ENCODE measurements around the gene OLFML1. TPM values are rescaled to one million over a fixed set of nuclear protein-coding genes. Genes with fewer than 3 reads are reported as not detected.

The OLFML1 gene
- total RNA-seq, 1 experiment from 2014 or later, result not detected

DNA sequence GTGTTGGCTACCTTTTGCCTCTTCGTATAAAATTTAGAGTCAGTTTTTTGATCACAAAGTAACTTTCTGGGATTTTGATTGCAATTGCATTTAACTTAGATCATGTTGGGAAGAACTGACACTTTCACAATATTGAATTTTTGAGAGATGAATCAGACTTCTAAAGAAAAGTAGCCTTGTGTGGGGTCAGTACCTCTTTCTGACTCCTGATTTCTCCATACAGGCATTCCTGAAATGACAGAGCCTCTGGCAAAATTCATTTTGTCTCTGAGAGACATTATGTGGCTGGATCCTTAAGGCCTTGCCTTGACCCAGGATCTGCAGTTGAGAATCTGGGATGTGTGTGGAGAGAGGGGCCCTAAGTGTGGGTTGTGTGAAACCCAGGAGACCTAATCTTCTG is 66.3 kb downstream of the OLFML1 start:
- TF ChIP-seq, protein P1, sequence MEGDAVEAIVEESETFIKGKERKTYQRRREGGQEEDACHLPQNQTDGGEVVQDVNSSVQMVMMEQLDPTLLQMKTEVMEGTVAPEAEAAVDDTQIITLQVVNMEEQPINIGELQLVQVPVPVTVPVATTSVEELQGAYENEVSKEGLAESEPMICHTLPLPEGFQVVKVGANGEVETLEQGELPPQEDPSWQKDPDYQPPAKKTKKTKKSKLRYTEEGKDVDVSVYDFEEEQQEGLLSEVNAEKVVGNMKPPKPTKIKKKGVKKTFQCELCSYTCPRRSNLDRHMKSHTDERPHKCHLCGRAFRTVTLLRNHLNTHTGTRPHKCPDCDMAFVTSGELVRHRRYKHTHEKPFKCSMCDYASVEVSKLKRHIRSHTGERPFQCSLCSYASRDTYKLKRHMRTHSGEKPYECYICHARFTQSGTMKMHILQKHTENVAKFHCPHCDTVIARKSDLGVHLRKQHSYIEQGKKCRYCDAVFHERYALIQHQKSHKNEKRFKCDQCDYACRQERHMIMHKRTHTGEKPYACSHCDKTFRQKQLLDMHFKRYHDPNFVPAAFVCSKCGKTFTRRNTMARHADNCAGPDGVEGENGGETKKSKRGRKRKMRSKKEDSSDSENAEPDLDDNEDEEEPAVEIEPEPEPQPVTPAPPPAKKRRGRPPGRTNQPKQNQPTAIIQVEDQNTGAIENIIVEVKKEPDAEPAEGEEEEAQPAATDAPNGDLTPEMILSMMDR (conservative IDR thresholded peaks at IDR 0.05), result no peak
- H3K4me1 Mint-ChIP-seq, result peaks cover 21 to 28% of the 10 kb centered on the region in 2 experiments
- Histone ChIP-seq H3K56ac (ENCODE audit: insufficient read length, low read depth, low read length) (no peak overlapping the region), H2AK5ac (ENCODE audit: insufficient read length, low read length) (no peak overlapping the region), H3K79me1 (ENCODE audit: insufficient read depth, low read depth, low read length, poor library complexity, severe bottlenecking) (no peaks in the 10 kb centered on the region), H3K27ac (ENCODE audit: insufficient read length, low read depth, low read length) (no peak overlapping the region), H2BK15ac (ENCODE audit: low read depth, low read length) (no peak overlapping the region), H3T11ph (ENCODE audit: low read length) (no peak overlapping the region), H2BK120ac (ENCODE audit: low read depth, low read length, poor library complexity, severe bottlenecking) (no peak overlapping the region), H3K9me3 (ENCODE audit: control insufficient read depth, low read depth, low read length) (no peaks in the 10 kb centered on the region), H4K91ac (ENCODE audit: insufficient read length, low read depth, low read length) (no peak overlapping the region), H3K14ac (ENCODE audit: insufficient read depth, low read length) (no peak overlapping the region), H4K20me1 (ENCODE audit: control insufficient read depth, insufficient read depth, insufficient read length) (no peaks in the 10 kb centered on the region), H4K8ac (replicated peaks; ENCODE audit: insufficient read length, low read depth, low read length) (no peak overlapping the region), H2AFZ (ENCODE audit: low read length) (no peak overlapping the region), H3K4me2 (ENCODE audit: insufficient read depth, insufficient read length, low read length) (no peak overlapping the region), H2BK20ac (ENCODE audit: low read depth, low read length, poor library complexity, severe bottlenecking) (no peak overlapping the region), H3K79me2 (ENCODE audit: insufficient read depth, low read length) (no peaks in the 10 kb centered on the region), H3K9ac (ENCODE audit: extremely low read depth, insufficient read length, low read length) (no peak overlapping the region), H3K23me2 (ENCODE audit: insufficient read length, low read depth, low read length, poor library complexity, severe bottlenecking) (no peaks in the 10 kb centered on the region), H3K27me3 (ENCODE audit: insufficient read depth, low read length) (no peaks in the 10 kb centered on the region), H3K4ac (ENCODE audit: low read depth, low read length) (no peak overlapping the region), H2BK12ac (ENCODE audit: insufficient read length, low read depth, low read length) (no peak overlapping the region), H3K23ac (ENCODE audit: insufficient read length, low read depth, low read length) (no peak overlapping the region), H3K18ac (ENCODE audit: insufficient read length, low read depth, low read length) (no peak overlapping the region), H2BK5ac (ENCODE audit: insufficient read length, low read length) (no peak overlapping the region), H3K4me1 (ENCODE audit: insufficient read depth, low read length) (peaks cover 6% of the 10 kb centered on the region; the same call in 1 of the 2 replicates), H4K5ac (ENCODE audit: insufficient read length, low read depth, low read length) (no peak overlapping the region)
- no peaks in the 10 kb centered on the region for H3K9me3 Mint-ChIP-seq
- no peaks in the 10 kb centered on the region; a peak in 1 of 7 replicates for H3K36me3 Mint-ChIP-seq (ENCODE audit: insufficient read depth in 1 of 3, low read depth in 3 of 3)
- H3K27ac Mint-ChIP-seq, result no peak overlapping the region
- no peak for DNase-seq
- no CpG with 5 or more reads among the region's 1 CpG for WGBS (ENCODE audit: extremely low coverage, insufficient read length, low lambda C conversion rate)
- H3K4me3 Mint-ChIP-seq, result no peak overlapping the region
- no peaks in the 10 kb centered on the region; the same call in 1 of the 2 replicates for H3K27me3 Mint-ChIP-seq (ENCODE audit: low read depth)
